HG03571 (cell line): ENCODE results near the gene JMJD7.

Experiments
- ATAC-seq: cut with Tn5 transposase; IDR thresholded peaks from one replicate; pipeline ENCODE4 v1.9.1; 2021; ENCODE audit not compliant: unreplicated experiment

The JMJD7 gene

DNA sequence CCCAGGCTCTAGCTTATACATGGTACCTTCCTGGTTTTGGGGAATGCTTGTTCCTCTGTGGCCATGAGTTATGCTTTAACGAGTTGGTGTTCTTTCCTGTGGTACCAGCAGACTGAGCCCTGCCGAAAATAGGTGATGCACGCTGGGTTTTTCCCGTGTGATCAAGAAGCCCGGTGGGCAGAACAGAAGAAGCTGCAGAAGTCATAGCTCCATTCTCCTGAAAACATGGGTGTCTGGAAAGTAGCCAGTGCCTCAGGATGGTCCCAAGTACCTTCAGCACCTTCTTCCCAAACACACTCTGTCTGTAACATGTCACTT is 28.4 kb upstream of the JMJD7 start:
- no peak for ATAC-seq

DNA sequence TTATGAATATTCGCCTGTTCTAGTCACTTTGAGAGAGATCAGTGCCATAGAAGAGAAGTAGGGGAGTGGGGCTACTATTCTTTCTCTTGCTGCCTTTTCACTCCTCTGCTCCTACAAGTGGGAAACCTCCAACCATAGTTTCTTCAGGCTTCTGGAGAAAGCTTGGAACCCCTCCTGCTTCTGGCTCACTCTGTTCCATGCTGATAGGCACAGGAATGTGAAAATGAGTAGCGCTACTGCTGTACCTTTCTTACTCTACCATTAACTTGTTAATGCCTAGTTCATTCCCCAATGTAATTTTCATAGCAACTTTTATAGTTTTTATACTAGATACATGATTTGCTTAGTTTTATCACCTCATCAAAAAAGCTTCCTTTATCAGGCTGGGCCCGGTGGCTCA is 26.7 kb upstream of the JMJD7 start:
- no peak for ATAC-seq

DNA sequence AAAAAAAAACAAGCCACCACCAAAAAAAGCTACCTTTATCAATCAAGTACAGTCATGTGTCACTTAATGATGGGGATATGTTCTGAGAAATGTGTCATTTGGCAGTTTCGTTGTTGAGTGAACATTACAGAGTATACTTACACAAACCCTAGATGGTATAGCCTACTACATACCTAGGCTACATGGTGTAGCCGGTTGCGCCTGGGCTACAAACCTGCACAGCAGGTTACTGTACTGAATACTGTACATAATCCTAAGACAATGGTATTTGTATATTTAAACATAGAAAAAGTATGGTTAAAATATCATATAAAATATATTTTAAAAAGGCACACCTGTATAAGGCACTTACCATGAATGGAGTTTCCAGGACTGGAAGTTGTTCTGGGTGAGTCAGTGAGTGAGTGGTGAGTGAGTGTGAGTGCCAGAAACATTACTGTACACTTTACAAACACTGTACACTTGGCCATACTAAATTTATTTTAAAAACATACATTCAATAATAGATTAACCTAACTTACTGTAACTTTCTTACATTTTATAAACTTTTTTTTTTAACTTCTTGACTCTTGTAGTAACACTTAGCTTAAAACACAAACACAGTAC is 25.9 kb upstream of the JMJD7 start:
- no peak for ATAC-seq

DNA sequence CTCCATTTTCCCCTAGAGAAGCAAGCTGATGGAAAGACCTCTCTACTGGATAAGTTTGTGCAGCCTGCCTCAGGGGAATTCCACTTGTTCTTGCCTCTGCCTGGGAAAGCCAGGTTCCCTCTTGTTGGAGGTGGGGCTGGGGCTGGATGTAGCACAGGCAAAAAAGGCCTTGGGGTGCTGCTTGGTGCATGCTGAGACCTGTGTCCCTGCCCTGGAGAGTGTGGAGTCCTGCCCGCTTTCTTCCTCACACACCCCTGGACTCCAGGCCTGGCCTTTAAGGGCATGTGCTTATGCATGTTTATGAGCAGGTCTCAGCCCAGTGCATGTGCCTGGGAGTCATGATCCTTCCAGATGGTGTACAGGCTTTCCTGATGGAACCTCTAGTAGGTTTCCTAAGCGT is 23.5 kb upstream of the JMJD7 start:
- no peak for ATAC-seq

DNA sequence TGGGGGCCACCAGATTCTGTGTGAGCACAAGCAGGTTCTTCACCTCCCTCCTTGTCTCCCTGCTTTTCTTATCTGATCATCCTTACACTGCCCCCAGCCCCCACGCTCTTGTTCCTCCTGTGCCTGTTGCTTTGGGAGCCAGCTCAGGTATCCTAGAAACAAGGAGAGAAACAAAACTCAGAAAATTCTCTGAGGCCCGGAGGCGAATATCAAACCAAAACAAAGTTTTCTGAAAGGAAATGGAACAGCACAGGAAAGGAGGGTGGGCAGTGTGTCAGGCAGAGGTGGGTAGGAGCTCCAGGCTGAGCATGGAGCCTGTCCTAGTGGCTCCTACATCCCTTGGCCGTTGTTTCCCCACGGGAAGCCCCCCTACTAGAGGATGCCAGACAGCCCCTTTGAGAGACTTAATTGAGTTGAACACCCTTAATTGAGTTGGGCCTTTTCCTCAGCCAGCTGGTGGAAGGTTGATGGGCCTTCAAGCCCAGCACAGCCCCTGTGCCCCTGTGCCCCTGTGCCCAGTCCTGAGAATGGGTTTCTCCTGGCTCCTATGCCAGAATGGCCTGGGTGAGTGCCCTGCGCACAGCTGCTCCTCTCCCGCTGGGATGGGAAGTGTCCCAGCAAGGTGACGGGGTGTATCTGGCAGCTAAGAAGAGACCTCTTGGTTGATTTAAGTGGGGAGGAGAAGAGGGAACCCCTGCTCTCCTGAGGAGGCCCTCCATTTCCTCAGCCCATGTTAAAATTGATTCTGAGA is 22.8 kb upstream of the JMJD7 start:
- no peak for ATAC-seq

DNA sequence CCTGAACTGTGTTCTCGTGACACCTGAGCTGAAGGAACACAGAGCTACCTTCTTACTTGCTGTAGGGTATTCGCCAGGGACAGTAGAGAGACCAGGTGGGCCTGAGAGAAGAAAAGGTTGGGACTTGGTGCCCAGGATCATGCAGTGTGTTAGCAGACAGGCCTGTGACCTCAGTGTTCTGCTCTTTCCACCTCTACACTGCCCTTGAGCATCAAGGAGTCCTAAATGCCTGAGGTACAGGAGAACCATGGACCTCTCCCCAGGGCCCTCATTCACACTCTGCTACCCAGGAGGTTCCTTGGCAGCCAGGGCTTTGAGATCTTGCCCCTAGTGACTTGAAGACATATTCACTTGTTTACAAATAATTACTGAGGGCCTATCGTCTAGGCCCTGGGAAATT is 22.2 kb upstream of the JMJD7 start:
- no peak for ATAC-seq

DNA sequence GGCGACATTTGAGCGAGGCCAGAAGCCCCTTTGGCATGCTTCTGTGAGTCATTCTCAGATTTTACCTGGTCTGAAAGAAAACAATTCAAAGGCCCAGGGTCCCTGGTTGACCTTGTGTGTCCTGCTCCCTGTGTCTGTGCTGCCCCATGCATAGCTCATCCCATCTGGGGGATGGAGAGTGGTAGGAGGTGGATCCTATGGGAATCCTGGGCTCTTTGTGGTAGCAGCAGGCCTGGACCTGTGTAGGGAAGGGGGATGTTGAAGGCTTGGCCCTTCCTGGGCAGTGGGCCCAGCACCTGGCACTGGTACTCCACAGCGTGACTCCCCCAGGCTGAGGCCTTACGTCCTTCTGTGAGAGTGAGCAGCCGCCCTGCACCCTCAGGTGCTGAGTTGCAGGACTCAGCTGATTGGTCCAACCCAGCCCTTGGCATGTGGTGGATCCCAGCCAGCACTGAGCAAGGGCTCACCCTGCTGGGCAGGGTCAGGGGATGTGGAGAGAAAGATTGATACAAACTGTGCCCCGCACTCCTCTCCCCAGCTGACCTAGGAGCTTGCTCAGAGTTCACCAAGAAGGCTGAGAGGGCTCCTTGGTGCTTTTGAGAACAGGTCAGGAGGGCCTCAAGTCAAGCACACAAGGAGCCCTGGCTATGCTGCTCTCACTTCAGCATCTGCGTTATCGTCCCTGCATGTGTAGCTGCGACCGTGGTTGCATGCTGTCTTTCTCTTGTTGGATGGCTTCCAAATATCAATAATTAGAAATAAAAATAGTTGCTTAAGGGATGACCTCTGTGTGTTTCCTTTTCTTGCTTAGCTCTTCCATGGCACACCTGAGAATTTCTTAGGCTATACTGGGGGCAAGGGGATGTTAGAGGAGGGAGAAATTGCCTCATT is 21.4 kb upstream of the JMJD7 start:
- no peak for ATAC-seq

DNA sequence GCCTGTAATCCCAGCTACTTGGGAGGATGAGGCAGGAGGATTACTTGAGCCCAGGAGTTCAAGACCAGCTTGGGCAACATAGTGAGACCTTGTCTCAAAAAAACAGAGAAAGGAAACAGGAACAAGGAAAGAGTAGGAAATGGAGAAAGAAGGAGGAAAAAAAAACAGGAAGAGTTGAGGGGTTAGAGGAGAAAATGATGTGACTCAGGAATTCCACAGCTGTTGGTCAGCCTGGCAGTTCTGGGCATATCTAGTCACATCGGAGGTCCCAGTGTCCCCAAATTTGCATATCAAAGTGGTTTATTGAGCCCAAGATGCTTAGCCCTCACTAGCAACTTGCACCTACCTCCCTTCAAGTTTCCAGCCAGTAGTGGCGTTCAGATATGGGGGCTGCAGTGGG is 18.8 kb upstream of the JMJD7 start:
- ATAC-seq: no peak

DNA sequence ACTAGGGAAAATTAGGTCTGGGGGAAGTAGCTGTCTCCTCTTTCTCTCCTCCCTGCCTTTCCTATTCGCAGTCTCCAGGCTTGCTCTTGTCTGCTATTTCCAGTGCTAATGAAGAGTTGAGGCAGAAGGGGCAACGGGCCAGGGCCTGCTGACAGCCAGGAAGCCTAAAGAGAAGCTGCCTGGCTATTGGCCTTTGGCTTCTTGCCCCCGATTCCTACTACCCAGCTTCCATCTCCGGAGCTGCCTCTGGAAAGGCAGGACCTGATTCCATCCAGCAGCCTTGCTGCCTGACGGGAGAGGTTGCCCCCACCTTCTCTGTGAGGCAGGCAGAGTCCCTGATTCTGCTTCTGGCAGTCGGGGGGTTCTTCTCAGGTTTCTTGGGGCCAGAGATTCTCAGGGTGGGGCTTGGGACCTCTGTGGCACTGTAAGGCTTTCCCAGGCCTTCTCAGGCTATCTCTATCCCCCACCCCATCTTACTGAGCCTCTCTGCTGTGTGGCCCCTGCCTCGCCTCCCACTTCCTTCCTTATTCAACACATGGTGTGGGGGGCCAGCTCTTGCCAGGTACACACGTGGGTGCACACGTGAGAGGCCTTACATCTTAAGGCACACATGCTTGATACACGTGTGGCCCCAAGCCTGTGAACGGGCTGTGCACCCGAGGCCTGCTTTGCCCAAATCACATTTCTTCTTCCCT is 18.2 kb upstream of the JMJD7 start:
- no peak for ATAC-seq

DNA sequence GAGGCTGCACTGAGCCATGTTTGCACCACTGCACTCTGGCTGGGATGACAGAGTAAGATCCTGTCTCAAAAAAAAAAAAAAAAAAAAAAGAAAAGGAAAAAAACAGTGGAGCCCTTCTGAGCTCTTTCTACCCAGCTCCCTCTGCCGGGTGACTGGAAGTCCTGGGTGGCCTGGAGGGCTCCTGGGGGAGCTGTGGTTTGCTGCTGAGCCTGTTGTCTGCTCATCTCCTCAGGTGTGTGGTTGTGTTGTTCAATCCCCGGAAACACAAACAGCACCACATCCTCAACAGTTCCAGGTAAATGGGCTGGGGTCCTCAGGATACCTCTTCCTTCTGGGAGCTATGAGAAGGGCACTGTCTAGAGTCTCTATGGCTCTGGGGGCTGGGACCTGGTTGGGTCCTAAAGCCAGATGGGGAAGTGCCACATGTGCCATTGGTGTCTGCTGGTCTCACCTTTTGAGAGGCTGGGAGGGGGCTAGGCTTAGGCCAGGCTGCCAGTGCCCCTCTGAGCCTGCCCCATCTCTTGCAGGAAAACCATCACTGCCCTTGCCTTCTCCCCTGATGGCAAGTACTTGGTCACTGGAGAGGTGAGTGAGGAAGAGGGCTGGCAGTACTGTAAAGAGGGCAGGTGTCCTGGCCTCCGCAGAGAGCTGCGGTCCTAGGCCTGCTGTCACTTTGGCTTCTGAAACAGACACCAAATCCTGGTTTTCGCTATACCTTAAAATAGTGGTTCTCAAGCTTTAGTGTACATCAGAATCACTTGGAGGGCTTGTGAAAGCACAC is 17.1 kb upstream of the JMJD7 start:
- ATAC-seq: no peak

DNA sequence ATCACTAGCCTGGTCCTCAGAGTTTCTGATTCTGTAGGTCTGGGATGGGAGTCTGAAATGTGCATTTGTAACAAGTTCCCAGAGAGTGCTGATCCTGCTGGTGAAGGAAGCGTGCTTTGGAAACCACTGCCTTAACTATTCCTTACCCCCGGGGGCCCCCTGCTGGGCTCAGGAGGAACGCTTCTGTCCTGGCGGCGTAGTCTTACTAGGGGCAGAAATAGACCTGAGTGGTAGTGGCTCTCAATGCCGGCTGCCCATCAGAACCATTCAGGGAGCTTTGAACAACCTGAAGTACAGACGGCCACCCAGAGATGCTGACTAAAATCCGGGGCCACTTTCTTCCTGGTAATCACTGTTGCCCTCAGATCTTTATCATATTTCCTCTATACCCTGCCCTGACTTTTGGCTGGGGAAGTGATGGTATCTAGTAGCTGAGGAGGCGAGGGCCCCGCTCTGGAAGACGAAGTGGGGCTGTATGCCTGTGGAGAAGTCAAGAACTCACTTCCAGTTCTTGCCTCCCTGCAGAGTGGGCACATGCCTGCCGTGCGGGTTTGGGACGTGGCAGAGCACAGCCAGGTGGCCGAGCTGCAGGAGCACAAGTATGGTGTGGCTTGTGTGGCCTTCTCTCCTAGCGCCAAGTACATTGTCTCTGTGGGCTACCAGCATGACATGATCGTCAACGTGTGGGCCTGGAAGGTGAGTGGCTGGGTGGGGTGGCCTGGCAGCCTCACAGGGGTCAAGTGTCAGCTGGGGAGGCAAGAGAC is 16.3 kb upstream of the JMJD7 start:
- ATAC-seq: no peak

DNA sequence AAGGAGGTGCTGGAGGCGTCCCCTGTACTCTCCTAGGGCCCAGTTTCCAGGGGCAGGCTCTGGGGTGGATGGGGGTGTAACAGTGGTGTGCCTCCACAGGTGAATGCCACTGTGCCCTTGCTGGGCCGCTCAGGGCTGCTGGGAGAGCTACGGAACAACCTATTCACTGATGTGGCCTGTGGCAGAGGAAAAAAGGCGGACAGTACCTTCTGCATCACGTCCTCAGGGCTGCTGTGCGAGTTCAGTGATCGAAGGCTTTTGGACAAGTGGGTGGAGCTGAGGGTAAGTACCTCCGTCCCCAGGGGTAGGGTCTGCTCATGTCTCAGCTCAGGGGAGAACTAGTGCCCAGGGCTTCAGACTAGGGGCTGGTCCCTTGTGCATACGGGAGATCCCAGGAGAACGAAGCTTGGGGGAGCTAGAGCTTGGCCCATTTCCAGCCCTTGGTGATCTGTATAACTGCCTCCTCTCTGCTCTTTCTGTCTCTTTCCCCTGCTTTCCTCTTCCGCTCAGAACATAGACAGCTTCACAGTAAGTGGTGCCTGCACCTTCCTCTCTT is 15.0 kb upstream of the JMJD7 start:
- ATAC-seq: no peak

DNA sequence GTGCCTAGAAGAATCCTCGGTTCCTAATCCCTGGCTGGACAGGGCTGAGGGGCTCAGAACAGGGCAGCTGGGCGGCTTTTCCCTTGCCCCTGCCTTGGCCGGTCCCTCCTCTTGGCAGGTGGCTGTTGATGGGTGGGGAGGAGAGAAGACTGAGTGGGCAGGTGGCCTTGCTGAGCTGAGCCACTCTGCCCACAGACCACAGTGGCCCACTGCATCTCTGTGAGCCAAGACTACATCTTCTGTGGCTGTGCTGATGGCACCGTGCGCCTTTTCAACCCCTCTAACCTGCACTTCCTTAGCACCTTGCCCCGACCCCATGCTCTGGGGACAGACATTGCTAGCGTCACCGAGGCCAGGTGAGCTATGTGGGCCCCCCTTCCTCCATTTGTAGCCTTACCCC is 14.5 kb upstream of the JMJD7 start:
- ATAC-seq: no peak

DNA sequence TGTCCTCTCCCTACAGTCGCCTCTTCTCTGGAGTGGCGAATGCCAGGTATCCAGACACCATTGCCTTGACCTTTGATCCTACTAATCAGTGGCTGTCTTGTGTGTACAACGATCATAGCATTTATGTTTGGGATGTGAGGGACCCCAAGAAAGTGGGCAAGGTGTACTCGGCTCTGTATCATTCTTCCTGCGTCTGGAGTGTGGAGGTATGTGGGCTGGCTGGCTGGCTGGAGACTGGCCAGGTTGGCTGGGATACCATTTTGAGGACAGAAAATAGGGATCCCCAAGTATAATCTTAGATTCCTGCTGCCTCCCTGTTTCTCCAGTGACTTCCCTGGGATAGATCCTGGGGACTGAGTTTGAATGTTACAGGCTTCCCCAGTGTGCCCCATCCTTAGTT is 13.4 kb upstream of the JMJD7 start:
- no peak for ATAC-seq

DNA sequence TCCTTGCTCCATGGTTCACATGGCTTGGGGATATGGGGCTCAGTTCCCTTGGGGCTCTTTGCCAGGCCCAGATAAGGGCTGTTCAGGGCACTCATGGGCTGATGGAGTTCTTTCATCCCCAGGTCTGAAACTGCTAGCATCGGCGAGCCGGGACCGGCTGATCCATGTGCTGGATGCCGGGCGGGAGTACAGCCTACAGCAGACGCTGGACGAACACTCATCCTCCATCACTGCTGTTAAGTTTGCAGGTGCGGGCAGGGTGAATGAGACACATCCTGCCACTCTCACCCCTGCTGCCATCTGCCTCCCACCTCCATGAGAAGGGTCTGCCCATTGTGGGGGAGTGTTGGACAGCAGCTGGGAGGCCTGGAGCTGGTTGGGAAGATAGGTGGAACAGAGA is 11.1 kb upstream of the JMJD7 start:
- no peak for ATAC-seq

DNA sequence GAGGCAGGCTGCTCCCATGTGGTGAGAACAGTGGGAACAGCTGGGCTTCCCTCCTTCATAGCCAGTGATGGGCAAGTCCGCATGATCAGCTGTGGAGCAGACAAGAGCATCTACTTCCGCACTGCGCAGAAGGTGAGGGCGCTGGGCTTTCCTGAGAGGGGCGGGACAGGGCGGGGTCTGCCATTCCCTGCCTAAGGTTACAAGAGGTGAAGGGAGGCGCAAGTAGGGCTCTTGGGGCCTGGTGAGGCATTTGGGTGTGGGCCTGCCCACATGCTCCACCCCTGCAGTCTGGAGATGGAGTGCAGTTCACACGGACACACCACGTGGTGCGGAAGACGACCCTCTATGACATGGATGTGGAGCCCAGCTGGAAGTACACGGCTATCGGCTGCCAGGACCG is 10.6 kb upstream of the JMJD7 start:
- no peak for ATAC-seq

DNA sequence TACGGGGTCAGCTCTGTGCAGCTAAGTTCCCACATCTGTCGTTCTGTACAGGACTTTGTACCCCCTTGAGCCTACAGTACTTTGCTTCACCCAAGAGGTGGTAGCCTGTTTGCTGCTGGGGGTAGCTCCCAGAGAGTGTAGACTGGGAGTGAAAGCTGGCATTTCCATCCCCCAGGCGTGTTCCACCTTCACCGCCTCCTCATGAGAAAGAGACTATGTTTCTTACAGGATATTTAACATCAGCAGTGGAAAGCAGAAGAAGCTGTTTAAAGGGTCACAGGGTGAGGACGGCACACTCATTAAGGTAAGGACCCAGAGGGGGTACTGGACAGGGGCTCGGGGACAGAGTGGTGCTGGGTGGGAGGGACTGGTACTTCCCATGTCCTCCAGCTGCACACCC is 10.1 kb upstream of the JMJD7 start:
- no peak for ATAC-seq

DNA sequence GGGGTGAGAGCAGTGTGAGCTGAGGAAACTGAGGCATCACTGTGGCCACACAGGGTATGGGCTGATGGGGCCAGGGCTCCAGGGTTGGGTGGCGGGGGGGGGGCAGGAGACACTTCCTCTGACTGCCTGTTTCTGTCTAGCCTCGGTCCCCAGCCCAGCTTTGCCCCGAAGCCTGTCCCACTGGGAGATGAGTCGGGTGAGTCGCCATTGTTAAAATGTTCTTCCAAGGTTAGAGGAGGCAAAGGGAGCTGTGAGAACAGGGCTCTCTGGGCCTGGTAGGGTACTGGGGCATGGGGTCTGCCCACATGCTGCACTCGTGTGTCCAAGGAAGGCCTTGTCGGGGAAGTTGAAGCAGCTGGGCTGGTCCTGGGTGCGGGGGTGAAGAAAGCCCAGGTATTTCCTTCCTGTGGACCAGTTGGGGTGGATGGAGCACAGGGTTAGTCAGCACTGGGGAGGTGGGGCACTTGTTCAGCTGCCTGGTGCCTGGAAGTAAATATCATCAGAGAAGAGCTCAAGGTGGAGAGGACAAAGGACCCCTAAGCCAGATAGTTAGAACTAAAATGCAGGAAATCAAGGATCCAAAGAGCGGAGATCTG is 8.3 kb upstream of the JMJD7 start:
- ATAC-seq: no peak

DNA sequence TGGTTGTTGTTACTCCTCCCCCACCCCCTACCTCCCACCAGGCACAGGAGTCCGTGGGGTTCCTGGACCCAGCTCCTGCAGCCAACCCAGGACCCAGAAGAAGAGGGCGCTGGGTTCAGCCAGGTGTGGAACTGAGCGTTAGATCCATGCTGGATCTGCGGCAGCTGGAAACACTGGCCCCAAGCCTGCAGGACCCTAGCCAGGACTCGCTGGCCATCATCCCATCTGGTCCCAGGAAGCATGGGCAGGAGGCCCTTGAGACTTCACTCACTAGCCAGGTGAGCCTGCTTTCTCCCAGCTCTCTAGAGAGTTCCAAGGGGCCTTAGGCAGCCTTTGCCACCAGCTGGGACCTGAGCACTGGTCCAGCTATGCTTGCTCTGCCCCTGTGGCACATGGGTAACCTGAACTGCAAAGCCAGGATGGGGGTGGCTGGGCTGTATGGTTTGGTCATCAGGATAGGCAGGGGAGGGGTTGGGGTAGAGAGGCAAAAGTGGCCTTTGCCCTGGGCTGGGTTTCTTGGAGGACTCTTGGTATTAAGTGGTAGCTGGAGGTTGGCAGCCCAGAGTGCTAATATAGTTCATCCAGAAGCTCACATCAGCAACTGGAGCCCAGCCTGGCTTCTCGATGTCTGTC is 7.0 kb upstream of the JMJD7 start:
- no peak for ATAC-seq
